ENCODE data around the gene BMI1. TPM values are rescaled to one million over a fixed set of nuclear protein-coding genes. Genes with fewer than 3 reads are reported as not detected.

Gene BMI1
- total RNA-seq, 1 experiment from 2014 or later, result 124 TPM

DNA sequence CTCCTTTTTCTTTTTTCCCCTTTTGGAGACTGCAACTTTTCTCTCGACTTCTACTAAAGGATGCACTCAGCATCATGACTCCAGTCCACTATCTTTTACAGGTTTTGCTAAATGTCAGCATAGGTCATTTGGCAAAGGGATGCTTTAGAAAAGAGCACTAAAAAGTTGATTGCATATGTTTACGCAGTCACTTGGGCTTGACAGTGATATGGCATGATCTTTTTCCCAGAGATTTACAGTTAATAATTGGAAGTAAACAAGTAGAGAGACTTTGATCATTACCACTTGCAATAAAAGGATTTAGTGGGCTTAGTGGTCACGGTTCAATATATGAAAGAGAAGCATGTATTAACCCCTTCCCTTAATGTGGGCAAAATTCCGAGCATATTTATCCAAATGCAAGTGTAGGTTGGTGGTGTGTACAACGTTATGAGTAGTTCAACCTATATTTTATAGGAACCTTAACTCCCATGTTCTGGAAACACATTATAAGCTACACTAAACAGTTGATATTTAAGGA is 1.8 kb downstream of the BMI1 start:
- no peaks in the 10 kb centered on the region for H3K9me3 ChIP-seq (ENCODE audit: low read length)
- H3K9ac ChIP-seq (ENCODE audit: low read length), result peak overlapping the region; percentile 99
- TF ChIP-seq EZH2phosphoT487 (IDR thresholded peaks at IDR 0.05; ENCODE audit: borderline replicate concordance, low read length) (no peak), EZH2 (IDR thresholded peaks at IDR 0.05; ENCODE audit: low read length, unreplicated experiment) (no peak)
- TF ChIP-seq, protein P1, sequence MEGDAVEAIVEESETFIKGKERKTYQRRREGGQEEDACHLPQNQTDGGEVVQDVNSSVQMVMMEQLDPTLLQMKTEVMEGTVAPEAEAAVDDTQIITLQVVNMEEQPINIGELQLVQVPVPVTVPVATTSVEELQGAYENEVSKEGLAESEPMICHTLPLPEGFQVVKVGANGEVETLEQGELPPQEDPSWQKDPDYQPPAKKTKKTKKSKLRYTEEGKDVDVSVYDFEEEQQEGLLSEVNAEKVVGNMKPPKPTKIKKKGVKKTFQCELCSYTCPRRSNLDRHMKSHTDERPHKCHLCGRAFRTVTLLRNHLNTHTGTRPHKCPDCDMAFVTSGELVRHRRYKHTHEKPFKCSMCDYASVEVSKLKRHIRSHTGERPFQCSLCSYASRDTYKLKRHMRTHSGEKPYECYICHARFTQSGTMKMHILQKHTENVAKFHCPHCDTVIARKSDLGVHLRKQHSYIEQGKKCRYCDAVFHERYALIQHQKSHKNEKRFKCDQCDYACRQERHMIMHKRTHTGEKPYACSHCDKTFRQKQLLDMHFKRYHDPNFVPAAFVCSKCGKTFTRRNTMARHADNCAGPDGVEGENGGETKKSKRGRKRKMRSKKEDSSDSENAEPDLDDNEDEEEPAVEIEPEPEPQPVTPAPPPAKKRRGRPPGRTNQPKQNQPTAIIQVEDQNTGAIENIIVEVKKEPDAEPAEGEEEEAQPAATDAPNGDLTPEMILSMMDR (conservative IDR thresholded peaks at IDR 0.05; ENCODE audit: low read depth, low read length), result no peak
- peaks cover 15% of the 10 kb centered on the region for H3K36me3 ChIP-seq (ENCODE audit: low read depth, low read length)
- intact Hi-C loops (cut with micrococcal nuclease), result loop anchor here (5.0 kb wide), 1 partner anchor 300 kb away; no protein-coding TSS in a partner anchor
- H3K79me2 ChIP-seq (ENCODE audit: low read length), result peaks cover 88% of the 10 kb centered on the region
- no peaks in the 10 kb centered on the region for H3K27me3 ChIP-seq (ENCODE audit: low read length)
- ATAC-seq, result no peak
- no peak overlapping the region for H2AFZ ChIP-seq (ENCODE audit: low read length)
- POLR2A ChIA-PET (ENCODE audit: unreplicated experiment), result interaction anchor here (0.6 kb wide), 1 partner anchor 114 kb away, joined by 4 read pairs; no protein-coding TSS in a partner anchor
- CTCF ChIA-PET, result no interaction called here
- H3K4me2 ChIP-seq (ENCODE audit: low read length), result peak overlapping the region; percentile 92
- no peaks in the 10 kb centered on the region for H3K9me2 ChIP-seq (replicated peaks; ENCODE audit: low read length)
- H3F3A ChIP-seq (ENCODE audit: low read length, unreplicated experiment), result no peaks in the 10 kb centered on the region
- TSS peak; percentile 5 for BruUV-seq (replicated peaks)
- peak overlapping the region; percentile 90 for H3K4me3 ChIP-seq (ENCODE audit: low read length)
- peaks cover 16% of the 10 kb centered on the region for H4K20me1 ChIP-seq (ENCODE audit: low read length)
- peak overlapping the region; percentile 90 for H3K27ac ChIP-seq (ENCODE audit: low read length)
- H3K4me1 ChIP-seq (ENCODE audit: insufficient read depth, low read length), result peaks cover 20% of the 10 kb centered on the region
- DNase-seq, result peak; percentile 11

DNA sequence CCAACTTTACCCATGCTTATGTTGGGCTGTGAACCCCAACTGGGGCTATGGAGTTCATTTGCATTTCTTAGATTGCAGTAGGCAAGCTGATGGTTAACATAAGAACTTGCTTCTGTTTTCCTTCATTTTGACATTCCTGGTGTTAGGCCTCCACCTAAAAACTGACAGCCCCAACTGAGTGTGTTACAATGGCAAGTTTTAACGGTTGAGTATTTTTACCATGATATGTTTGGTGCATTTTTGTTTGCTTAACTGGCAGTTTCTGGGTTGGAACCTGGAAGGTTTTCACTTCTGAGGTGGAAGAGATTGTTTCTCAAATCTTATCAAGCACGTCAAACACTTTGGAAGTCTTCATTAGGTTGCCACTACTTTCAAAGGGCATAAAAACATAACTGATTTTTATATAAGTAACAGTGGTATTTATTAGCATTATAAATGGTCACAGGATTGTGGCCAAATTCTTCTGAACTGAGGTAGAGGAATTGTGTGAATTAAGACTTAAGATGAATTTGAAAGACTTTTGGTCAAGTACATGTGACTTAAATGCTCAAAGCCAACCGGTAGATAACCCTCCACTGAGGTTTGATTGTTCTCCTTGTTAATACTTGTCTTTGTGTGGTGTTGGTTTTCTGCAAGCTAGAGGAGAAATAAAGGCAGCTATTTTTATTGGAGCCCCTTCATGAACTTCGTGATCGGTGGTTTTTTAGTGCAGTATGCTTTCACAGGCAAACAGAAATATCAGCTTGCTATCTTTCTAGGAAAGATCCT is 2.8 kb downstream of the BMI1 start:
- H4K20me1 ChIP-seq (ENCODE audit: low read length), result peaks cover 16% of the 10 kb centered on the region
- H2AFZ ChIP-seq (ENCODE audit: low read length), result no peak overlapping the region
- ChIA-PET POLR2A (ENCODE audit: unreplicated experiment) (interaction anchor here (0.7 kb wide), 1 partner anchor 103 kb away, joined by 5 read pairs; no protein-coding TSS in a partner anchor), CTCF (interaction anchor here (0.6 kb wide), 1 partner anchor 62 kb away, joined by 3 read pairs; no protein-coding TSS in a partner anchor)
- H3K27me3 ChIP-seq (ENCODE audit: low read length), result no peaks in the 10 kb centered on the region
- no peaks in the 10 kb centered on the region for H3F3A ChIP-seq (ENCODE audit: low read length, unreplicated experiment)
- H3K9me2 ChIP-seq (replicated peaks; ENCODE audit: low read length), result no peaks in the 10 kb centered on the region
- peaks cover 20% of the 10 kb centered on the region for H3K4me1 ChIP-seq (ENCODE audit: insufficient read depth, low read length)
- peaks cover 24% of the 10 kb centered on the region for H3K36me3 ChIP-seq (ENCODE audit: low read depth, low read length)
- intact Hi-C loops (cut with micrococcal nuclease), result loop anchor here (5.0 kb wide), 1 partner anchor 299 kb away; no protein-coding TSS in a partner anchor
- peak overlapping the region; percentile 90 for H3K4me3 ChIP-seq (ENCODE audit: low read length)
- BruUV-seq (replicated peaks), result no TSS peak
- H3K9ac ChIP-seq (ENCODE audit: low read length), result peak overlapping the region; percentile 99
- peak overlapping the region; percentile 90 for H3K27ac ChIP-seq (ENCODE audit: low read length)
- peaks cover 87% of the 10 kb centered on the region for H3K79me2 ChIP-seq (ENCODE audit: low read length)
- TF ChIP-seq, protein P1 (conservative IDR thresholded peaks at IDR 0.05; ENCODE audit: low read depth, low read length), result no peak
- TF ChIP-seq EZH2phosphoT487 (IDR thresholded peaks at IDR 0.05; ENCODE audit: borderline replicate concordance, low read length), result no peak
- TF ChIP-seq EZH2 (IDR thresholded peaks at IDR 0.05; ENCODE audit: low read length, unreplicated experiment), result no peak
- ATAC-seq (no peak), DNase-seq (peak; percentile 29)
- H3K4me2 ChIP-seq (ENCODE audit: low read length), result peak overlapping the region; percentile 92
- H3K9me3 ChIP-seq (ENCODE audit: low read length), result no peaks in the 10 kb centered on the region

Data from PC-3 (cell line).